GM19025 (cell line): Measurements from ENCODE around the gene NFIX.
"Not testable (repeated sequence)": the region's sequence is repeated elsewhere in the genome, so short reads cannot be mapped to it uniquely, and the experiment has no call there.

ENCODE experiments used
- ATAC-seq: cut with Tn5 transposase; IDR thresholded peaks from one replicate; pipeline ENCODE4 v1.9.1; 2021; ENCODE audit warnings: mild to moderate bottlenecking, low read depth, moderate library complexity; ENCODE audit not compliant: unreplicated experiment

NFIX gene

GRCh38 chr19:12994701-12995595 is at the start of gene NFIX:
Gene NFIX (plus strand): TSS chr19:12995475. CDS start chr19:12995838, 363 bp downstream.
- no peak for ATAC-seq

GRCh38 chr19:12945479-12946091 is 49.7 kb upstream of the NFIX start, which contains the start of gene RAD23A:
Gene RAD23A (plus strand): TSS chr19:12945862. CDS start chr19:12945949, 87 bp downstream.
- peak; percentile 68 for ATAC-seq

- ATAC-seq: peak; percentile 38
Observed at GRCh38 chr19:12946092-12946721, 49.1 kb upstream of the NFIX start.

GRCh38 chr19:12946731-12947496 is 48.4 kb upstream of the NFIX start:
- no peak for ATAC-seq

- ATAC-seq: no peak
Observed at GRCh38 chr19:12947702-12948611, 47.3 kb upstream of the NFIX start.

- no peak for ATAC-seq
Observed at GRCh38 chr19:12948612-12949362, 46.5 kb upstream of the NFIX start.

GRCh38 chr19:12949363-12950283 is 45.7 kb upstream of the NFIX start:
- no peak for ATAC-seq

GRCh38 chr19:12952050-12952449 is 43.2 kb upstream of the NFIX start:
- not testable (repeated sequence) for ATAC-seq

- ATAC-seq: no peak
Observed at GRCh38 chr19:12952488-12953137, 42.7 kb upstream of the NFIX start.

- no peak for ATAC-seq
Observed at GRCh38 chr19:12953138-12953798, 42.0 kb upstream of the NFIX start.

- no peak for ATAC-seq
Observed at GRCh38 chr19:12953799-12954611, 41.3 kb upstream of the NFIX start.

GRCh38 chr19:12954612-12954962 is 40.7 kb upstream of the NFIX start:
- no peak for ATAC-seq

GRCh38 chr19:12955575-12955974 is 39.7 kb upstream of the NFIX start:
- ATAC-seq: not testable (repeated sequence)

GRCh38 chr19:12955996-12956395 is 39.3 kb upstream of the NFIX start:
- ATAC-seq: no peak

GRCh38 chr19:12956446-12957388 is 38.6 kb upstream of the NFIX start, which contains the start of gene GADD45GIP1:
Gene GADD45GIP1 (minus strand): TSS chr19:12957223. CDS start chr19:12957212, 11 bp downstream.
- peak; percentile 73 for ATAC-seq
